Liver (tissue), 3 donors: ENCODE data around the gene ITFG1.

Experiments used
- CTCF ChIP-seq: fragments of 150-350 bp; IDR thresholded peaks from 2 replicates; pipeline ENCODE4 v1.5.1; 2017; ENCODE audit warnings: improper control_type of control experiment, low read depth, low read length; ENCODE audit not compliant: missing input control
- EGR1 ChIP-seq, 2 donors: IDR thresholded peaks; 2 replicates each; pipeline ENCODE4 v1.6.1; 2016 to 2018; ENCODE audit warnings: antibody characterized with exemption in 2 of 2, low read depth in 2 of 2
- JUND ChIP-seq, 2 donors: IDR thresholded peaks; 2 replicates each; pipeline ENCODE4 v1.6.1; 2016; ENCODE audit warnings: antibody characterized with exemption in 2 of 2
- TAF1 ChIP-seq: conservative IDR thresholded peaks from 2 replicates; pipeline ENCODE4 v1.6.1; 2016; ENCODE audit warnings: antibody characterized with exemption, mild to moderate bottlenecking
- YY1 ChIP-seq: IDR thresholded peaks from 2 replicates; pipeline ENCODE4 v1.6.1; 2016; ENCODE audit warnings: antibody characterized with exemption, mild to moderate bottlenecking
- TF ChIP-seq, protein P1 (sequence below): IDR thresholded peaks from 2 replicates; pipeline ENCODE4 v1.6.1; 2016; ENCODE audit warnings: antibody characterized with exemption
- TF ChIP-seq, protein P2 (sequence below): IDR thresholded peaks from 2 replicates; pipeline ENCODE4 v1.6.1; 2016; ENCODE audit warnings: antibody characterized with exemption
- TF ChIP-seq, protein P3 (sequence below): IDR thresholded peaks from 2 replicates; pipeline ENCODE4 v1.6.1; 2016; ENCODE audit warnings: antibody characterized with exemption
- donor health status: healthy.
- donor health status: healthy.

GRCh38 chr16:47262938-47263337 is 197.9 kb downstream of the ITFG1 start:
- TF ChIP-seq CTCF (no peak), YY1 (no peak), TAF1 (no peak), EGR1 (IDR thresholded peaks at IDR 0.05; ENCODE audit: low read depth in 2 of 2) (no peak), JUND (IDR thresholded peaks at IDR 0.05) (no peak)
- TF ChIP-seq, protein P1, sequence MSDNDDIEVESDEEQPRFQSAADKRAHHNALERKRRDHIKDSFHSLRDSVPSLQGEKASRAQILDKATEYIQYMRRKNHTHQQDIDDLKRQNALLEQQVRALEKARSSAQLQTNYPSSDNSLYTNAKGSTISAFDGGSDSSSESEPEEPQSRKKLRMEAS = no peak
- TF ChIP-seq, protein P2, sequence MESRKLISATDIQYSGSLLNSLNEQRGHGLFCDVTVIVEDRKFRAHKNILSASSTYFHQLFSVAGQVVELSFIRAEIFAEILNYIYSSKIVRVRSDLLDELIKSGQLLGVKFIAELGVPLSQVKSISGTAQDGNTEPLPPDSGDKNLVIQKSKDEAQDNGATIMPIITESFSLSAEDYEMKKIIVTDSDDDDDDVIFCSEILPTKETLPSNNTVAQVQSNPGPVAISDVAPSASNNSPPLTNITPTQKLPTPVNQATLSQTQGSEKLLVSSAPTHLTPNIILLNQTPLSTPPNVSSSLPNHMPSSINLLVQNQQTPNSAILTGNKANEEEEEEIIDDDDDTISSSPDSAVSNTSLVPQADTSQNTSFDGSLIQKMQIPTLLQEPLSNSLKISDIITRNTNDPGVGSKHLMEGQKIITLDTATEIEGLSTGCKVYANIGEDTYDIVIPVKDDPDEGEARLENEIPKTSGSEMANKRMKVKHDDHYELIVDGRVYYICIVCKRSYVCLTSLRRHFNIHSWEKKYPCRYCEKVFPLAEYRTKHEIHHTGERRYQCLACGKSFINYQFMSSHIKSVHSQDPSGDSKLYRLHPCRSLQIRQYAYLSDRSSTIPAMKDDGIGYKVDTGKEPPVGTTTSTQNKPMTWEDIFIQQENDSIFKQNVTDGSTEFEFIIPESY = no peak
- TF ChIP-seq, protein P3, sequence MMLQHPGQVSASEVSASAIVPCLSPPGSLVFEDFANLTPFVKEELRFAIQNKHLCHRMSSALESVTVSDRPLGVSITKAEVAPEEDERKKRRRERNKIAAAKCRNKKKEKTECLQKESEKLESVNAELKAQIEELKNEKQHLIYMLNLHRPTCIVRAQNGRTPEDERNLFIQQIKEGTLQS = no peak
